NCI-H2029 (cell line): ENCODE data around the gene HK2.
A peak's percentile ranks its signal among the peaks of the same experiment; 100 is the strongest.
"Not testable (repeated sequence)": the region's sequence is repeated elsewhere in the genome, so short reads cannot be mapped to it uniquely, and the experiment has no call there.

Experiments
- DNase-seq: peaks from one replicate; lab custom pipeline; 2025; lab: John Stamatoyannopoulos, UW

The HK2 gene

DNA sequence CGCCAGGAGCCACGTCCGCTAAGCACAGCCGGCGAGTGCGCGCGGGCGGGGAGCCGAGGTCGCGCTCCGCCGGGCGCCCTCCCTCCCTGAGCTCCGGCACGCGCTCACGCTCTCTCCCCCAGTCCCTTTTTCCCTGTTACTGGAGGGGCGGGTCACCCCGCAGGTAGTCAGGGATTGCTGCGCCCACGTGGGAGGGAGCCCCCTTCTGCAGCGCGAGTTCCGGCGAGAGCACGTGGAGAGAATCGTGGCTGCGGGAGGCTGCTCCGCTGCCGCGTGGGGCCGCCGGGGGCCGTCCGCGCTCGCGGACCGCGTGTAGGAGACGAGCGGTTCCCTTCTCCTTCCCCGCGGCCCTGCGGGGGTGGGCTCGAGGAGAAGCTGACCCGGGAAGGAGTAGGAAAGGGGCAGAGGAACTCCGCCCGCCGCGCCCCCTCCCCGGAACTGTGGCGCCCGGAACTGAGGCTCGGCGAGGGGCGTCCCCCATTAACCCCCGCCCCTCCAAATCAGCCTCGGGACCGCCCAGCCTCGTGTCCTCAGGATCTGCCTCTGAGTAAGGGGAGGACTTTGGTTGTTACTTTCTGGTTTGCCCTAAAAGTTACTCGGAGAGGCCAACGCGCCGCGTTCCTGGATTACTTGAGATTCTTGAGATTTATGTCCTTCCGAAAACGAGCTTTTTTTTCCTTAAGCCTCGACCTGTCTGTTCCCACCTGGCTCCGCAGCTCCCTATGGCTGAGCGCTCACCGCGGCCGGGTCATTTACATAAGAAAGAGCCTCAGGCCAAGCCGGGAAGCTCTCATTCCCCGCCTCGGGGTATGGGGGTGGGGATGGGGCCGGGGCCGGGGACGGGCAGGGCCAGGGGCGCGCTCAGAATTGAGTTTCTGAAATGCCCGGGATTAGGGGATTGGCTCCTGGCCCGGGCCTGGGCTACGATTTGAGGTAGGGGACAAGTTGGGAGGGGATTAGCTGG, 1.1 kb downstream of the HK2 start:
- peak; percentile 32 for DNase-seq

DNA sequence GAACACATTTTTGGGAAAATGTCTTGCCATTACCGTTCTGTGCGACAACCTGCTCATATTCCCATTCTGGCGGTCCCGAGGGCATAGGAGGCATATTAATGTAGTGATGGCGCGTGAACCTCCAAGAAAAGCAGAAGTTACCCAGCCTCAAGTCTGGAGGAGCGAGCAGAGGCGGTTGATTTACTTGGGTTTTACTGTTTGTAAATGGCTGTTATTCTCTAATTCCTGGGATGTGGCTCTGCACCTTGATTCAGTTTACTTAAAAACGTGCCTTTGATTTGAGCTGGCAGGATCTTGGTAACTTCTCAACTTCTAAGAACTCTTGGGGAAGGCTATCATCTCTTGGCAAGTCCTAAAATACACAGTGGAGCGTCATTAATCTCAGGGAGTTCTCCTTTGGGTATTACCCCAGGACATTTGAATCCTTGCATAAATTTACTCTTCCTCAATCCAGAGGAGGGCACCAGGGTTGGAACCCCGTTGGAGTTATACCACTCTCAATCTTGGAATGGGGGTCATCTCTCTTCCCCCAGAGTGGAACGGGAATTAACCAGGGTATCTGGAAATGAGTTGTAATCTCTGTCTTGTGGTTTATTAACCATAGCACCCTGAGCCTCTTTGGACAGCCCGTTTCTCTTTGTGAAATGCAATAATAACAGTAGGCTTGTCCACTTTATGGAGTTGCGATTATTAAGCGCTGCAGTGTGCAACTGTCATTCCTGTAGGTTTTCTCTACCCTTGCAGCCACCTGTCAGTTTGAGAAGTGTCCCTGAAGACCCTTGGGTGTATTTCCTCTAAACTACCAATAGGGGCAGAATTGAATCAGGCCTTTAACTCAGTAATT, 2.1 kb downstream of the HK2 start:
- peak; percentile 16 for DNase-seq

DNA sequence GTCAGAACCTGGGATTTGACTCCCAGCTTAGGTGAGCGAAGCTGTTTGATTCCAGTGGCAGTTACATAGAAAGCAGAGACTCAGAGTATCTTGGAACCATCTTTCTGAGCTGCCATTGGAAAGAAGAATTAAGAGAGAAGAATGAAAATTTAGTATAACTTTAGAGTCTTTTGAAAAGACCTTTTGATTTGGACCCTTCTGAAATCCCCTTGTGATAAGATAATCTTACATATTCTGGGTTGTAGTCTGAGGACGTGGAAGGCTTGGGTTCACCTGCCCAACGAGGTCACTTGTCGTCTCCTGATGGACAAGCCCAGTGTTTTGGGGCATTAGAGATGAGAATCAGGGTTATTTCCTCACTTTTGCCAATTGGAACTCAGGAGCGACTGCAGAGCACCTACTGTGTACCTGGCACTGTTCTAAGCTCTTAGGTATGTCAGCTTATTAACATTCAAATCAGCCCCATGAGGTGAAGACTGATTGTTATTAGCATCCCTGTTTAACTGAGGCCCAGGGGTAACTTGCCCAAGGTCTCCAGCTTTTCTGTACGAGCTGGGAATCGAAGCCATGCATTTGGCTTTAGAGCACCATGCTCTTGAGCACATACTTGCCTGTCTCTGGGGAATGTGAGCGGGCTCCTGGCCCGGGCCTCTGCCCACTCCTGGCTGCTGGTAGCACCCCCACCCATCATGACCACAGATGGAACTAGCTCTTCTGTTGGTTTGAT, 2.9 kb downstream of the HK2 start:
- no peak for DNase-seq

DNA sequence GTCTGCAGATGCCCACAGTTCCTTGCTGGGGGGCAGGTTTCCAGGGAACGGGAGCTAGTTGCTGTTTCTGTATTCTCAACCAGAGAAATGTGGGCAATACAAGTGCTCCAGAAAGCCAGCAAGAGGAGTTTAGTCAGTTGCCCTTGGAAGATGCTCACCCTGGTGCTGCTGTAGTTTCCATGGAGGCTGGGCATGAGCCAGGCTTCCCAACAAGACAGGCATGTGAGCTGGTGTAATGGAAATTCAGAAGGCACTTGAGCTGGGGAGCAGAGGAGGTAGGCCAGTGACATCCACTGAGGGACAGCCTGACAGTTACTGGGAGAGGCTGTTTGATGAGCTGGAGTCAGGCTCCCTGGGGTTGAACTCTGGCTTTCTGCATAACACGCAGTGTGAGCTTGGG, 7.7 kb downstream of the HK2 start:
- DNase-seq = no peak

DNA sequence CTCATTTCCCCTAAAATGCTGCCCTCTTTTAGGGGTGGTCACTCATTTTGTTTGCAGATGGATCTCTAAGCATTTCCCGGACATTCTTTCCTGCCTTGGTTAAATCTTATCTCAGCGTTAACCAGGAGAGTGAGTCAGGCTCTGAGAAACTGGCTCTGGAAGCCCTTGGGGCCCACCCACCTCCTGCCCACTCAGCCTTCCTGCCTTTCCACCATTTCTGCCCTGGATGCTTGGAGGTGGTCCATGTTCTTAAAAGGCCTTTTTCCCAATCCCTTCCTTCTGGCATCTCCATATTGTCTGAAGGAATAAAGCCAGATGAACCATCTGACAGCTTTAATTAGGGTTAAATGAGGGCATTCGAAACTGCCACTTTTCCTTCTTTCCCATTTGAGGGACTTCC, 9.5 kb downstream of the HK2 start:
- no peak for DNase-seq

DNA sequence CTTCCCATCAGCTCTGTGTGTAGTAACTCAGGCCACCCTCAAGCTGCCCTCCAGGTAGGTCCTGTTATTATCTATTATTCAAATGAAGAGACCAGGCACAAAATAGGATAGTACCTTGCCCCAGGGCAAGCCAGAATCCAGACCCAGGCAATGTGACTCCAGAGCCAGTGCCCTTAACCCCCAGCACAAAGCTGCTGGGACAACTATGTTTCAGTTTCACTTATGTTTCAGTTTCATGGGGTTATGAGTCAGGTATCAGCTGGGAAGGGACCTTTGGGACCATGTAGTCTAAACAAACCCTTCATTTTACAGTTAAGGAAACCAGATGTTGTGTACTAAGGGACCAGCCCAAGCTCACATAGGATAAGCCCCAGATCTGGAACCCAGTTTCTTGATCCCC, 10.0 kb downstream of the HK2 start:
- no peak for DNase-seq

DNA sequence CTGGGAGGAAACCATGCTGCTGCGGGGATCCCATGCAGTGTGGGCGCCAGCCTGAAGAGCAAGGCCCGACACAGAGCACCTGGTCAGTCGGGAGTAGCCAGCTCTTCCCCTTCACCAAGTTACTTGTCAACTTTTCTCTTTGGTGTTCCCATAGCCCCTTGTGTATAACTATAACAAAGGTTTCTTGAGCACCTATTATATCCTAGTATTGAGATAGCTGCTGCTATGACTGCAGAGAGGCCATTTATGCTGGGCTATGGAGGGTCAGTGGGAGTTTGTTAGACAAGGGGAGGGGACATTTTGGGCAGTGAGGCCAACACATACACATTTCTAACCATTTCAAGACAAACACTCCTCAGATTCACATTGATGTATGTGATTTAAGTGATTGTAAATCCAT, 10.8 kb downstream of the HK2 start:
- DNase-seq = no peak

DNA sequence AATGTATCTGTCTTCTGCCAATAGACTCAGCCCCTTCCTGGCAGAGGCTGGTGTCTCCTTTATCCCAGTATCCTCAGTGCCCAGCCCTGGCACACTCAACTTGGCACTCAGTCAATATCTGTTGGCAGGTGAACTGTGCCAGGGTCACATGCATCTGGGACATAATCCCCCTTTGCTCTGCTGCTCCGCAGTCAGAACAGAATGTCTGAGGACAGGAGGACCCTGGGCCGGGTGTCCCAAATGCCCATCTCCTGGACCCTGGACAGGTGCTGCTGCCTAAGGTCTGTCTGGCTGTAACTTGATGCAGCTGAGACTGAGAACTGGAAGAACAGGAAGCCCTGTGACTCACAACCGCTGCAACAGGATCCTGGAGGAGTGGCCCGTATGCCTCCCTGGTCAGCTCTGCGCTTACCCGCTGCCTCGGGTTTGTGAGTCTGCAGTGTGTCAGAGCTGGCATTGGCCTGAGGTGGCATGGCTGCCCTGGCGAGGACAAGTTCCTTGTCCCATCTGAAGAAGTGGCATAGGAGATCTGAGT, 11.4 kb downstream of the HK2 start:
- DNase-seq = peak; percentile 83

DNA sequence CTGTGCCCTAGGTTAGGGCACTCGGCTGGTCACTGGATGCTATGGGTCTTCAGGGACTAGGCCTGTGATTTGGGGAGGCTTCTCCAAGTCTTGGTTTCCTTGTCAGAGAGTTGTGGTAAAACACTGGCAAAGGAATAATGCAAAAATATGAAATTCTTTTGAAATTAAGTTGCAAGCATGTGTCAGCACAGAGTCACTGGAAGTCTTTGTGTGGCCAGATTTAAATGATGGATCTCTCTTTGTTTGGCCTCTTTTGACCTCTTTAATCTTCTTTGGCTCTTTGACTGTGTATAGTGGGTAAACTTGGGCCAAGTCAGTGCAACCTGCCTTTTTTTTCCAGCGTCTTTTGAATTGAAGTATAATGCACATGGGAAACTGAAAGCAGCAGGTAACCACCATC, 12.1 kb downstream of the HK2 start:
- no peak for DNase-seq

DNA sequence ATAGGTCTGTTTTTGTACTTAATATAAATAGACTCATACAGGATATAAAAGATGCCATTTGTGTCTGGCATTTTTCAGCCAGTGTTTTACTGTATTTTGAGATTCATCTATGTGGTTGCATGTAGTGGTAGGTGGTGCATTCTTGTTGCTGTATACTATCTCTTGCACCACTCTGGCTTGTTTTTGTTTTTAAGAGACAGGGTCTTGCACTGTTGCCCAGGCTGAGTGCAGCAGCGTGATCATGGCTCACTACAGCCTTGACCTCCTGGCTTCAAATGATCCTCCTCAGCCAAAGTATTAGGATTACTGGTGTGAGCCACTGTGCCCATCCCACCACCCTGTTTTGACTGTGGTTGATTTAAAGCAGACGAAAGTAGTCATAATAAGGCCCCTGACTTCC, 12.6 kb downstream of the HK2 start:
- no peak for DNase-seq

DNA sequence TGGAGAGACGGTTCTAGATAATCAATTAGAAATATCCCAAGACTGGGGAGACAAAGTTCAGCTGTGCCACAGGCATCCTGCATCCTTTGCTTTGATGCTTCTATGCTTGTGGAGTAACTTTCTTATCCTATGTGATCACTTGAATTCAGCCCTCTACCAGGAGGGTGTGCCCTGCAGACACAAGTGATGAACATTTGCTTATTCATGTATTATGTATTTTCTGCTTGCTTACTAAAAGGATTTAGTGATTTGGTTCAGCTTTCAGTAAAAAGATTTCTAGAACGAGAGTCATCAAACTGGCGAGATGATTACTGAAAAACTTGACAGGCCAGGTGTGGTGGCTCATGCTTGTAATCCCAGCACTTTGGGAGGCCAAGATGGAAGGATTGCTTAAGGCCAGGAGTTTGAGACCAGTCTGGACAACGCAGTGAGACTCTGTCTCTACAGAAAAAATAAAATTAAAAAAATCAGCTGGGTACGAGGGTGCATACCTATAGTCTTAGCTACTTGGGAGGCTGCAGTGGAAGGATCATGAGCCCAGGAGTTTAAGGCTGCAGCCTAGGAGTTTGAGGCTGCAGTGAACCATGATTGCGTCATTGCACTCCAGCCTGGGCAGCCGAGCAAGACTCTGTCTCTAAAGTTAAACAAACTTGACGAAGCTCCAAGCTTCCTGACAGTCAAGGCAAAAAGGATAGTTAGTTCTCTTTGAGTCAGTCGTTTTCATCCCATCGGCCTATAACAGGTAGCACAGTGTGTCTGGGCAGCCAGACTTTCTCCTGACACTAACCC, 13.3 kb downstream of the HK2 start:
- no peak for DNase-seq

DNA sequence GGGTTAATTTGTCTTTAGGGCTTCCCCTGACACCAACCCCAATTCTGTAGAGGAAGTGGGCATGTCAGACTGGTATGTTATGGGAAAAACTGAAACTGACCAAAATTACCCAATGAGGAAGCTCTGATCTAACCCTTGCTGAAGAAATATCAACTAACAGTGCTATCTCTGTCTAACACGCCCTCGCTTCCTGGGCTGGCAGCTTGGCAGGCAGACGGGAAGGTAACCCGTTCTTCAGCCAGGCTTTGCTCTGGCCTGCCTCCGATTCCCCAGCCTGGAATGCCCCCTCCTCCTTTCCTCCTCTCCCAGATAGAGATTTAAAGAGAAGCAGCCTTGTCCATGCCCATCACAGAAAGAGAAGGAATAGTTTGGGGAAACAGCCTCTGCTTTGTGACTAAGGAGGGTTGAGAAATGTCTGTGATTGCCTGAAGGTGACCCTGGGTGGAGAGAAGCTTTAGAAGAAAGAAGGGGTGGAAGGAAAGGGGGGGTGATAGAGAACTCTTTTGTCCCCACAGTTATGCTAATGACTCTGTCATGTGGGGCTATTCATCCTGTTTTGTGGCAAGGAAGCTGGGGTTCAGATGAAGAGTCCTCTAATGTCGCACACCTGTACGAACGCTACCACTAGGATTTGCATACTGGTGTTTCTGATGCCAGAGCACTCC, 15.4 kb downstream of the HK2 start:
- DNase-seq = no peak

DNA sequence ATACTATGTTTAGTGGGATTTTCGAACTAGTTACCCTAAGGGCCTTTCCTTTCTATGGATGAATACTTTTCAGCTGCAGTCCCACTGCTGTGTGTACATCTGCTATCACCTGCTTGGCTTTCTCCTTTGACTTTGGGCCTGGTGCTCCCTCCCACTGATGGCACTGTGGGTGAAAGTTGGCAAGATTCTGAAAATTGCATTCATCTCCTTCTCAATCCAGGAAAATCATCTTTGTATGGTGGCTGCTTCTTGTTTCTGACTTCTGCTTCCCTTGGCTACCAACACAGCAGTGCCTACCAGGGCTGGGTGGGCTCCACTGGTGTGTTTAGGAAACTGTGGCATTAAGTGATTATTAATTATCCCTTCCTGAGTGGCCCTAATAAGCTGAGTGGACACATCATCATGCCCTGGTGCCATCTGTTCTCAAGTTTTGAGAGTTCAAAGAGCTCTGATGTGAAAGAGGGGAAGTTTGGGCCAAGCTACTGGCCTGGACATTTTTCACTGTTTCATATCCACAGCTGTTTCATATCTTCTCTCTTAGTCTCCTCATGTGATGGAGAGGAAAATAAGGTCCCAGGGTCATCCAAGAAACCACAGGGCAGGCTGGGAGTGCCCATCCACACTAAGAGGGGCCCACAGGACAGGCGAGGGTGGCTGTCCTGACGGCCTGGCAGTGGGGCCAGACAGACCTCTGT, 16.7 kb downstream of the HK2 start:
- no peak for DNase-seq

DNA sequence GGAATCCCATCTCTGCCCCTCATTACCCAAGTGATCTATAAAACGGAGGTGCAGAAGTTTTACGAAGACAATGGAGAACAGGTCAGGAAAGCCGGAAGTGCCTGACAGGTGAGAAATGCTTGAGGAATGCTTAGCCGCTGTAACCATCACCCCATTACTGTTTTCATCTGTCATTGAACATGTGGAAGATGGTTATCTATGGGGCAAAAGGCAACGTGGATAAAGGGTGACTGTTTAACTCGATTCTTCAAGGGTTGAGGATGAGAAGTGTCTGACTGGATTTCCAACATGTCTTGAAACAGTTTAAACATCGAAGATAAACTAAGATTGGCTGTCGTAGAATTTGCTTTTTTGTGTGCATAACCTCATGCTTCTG, 17.3 kb downstream of the HK2 start:
- DNase-seq = no peak

DNA sequence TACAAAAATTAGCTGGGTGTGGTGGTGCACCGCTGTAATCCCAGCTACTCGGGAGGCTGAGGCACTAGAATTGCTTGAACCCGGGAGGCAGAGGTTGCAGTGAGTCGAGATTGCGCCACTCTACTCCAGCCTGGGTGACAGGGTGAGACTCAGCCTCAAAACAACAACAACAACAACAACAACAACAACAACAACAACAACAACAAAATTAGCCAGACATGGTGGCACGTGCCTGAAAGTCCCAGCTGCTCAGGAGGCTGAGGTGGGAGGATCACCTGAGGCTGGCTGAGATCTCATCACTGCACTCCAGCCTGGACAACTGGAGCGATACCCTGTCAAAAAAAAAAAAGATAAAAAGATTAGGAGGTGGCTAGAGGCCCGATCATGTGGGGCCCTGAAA, 19.4 kb downstream of the HK2 start:
- not testable (repeated sequence) for DNase-seq

DNA sequence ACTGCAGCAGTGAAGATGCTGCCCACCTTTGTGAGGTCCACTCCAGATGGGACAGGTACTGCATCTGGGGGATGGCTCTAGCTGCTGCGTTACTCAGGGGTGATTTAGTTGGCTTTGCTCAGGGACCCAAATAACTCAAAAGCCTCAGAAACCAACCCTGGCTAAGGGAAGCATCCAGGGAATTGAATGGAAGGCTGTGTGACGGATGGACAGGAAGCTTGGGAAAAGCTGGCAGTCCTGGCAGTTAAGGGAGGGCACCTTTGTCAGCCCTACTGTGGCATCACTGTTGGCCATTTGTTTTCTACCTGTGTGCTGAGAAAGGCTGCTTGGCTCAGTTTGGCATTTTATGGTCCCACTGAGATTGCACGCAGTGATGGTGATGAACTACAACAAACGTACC, 20.5 kb downstream of the HK2 start:
- DNase-seq = no peak

DNA sequence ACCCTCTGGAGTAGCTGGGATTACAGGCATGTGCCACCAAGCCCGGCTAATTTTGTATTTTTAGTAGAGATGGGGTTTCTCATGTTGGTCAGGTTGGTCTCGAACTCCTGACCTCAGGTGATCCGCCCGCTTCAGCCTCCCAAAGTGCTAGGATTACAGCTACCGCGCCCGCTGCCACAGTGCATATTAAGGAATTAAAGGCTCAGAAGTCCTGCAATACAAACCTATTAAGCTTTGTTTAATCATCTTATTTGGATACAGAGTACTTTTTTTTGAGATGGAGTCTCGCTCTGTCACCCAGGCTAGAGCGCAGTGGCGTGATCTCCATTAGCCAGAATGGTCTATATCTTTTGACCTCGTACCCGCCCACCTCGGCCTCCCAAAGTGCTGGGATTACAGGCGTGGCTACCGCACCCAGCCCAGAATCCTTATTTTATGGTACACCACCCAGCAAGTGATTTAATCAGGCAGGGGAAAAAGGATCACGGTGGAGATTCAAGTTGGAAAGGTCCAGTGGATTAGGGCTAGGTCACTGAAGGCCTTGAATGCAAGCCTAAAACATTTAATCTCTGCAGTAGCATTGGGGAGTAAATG, 21.3 kb downstream of the HK2 start:
- not testable (repeated sequence) for DNase-seq

DNA sequence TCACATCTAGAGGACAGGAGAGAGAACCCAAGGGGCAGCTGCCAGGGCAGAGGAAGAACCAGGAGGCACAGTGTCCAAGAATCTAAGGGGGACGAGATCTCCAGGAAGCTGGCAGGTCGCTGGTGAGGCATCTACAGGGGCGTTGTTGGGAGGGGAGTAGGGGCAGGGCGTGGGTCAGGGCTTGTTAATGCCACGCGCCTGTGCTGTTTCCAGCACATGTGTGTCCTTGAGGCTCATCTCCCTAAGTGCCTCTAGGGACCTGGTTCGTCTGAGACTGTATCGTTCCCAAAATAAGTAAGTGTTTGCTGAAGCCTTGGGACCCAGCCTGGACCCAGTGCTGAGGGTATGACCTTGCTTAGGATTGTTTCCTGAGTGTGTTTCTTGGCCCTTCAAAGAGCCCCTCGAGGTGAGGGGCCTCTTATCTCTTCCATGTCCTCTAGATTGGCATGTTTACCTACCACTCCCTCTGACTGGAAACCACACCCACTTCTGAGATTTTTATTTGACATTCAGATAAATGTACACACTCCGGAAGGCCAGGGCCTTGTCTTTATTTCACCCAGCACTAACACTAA, 22.2 kb downstream of the HK2 start:
- DNase-seq = peak; percentile 50

DNA sequence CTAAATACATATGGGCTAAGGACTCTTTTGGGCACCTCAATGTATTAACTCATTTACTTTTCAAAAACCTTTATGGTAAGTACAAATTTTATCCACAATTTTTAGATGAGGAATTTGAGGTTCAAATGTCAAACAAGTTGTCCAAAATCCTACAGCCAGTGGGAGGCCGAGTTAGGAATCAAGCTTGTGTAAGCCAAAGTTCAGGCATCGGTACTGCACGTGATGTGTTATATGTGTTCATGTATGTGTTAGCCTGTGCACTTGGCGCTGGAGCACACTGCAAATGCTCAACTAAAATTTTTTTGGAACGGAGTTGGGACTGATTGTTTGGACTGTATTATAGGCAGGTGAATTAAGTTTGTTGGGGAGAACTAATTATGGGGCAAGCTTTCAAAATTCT, 22.7 kb downstream of the HK2 start:
- DNase-seq = no peak
